PFSK-1 (cell line): ENCODE measurements around the gene NSL1.

Experiments
- POLR2AphosphoS5 ChIP-seq: IDR thresholded peaks from 2 replicates; pipeline ENCODE4 v1.6.1; 2012; ENCODE audit warnings: low read depth, mild to moderate bottlenecking, control low read depth, low read length, moderate library complexity
- REST ChIP-seq, 2 experiments: IDR thresholded peaks; 2 replicates each; pipeline versions ENCODE4 v1.6.1 to v1.8.0; 2011 to 2012; ENCODE audit warnings: low read depth in 2 of 2, low read length in 2 of 2, control low read depth in 1 of 2, inconsistent platforms in 1 of 2, mild to moderate bottlenecking in 1 of 2, moderate library complexity in 1 of 2; ENCODE audit not compliant: insufficient read depth in 1 of 2
- SIN3A ChIP-seq: IDR thresholded peaks from 2 replicates; pipeline ENCODE4 v1.6.1; 2012; ENCODE audit warnings: mild to moderate bottlenecking, low read length, moderate library complexity, borderline replicate concordance; ENCODE audit not compliant: insufficient read depth
- TAF1 ChIP-seq: IDR thresholded peaks from 2 replicates; pipeline ENCODE4 v1.6.1; 2012; ENCODE audit warnings: low read length, control low read depth, borderline replicate concordance; ENCODE audit not compliant: insufficient read depth

- TF ChIP-seq POLR2AphosphoS5 = no peak
- TF ChIP-seq REST (IDR thresholded peaks at IDR 0.05; ENCODE audit: insufficient read depth in 1 of 2, low read depth in 2 of 2, low read length in 2 of 2) = no peak
- TF ChIP-seq SIN3A = no peak
- TF ChIP-seq TAF1 = no peak
Measured at GRCh38 chr1:212728606-212729005, 63.0 kb downstream of the NSL1 start.
